ENCODE data around the gene MCF2L.

Gene MCF2L

GRCh38 chr13:112994084-112994780 is 25.2 kb downstream of the MCF2L start:
- TF ChIP-seq CTCF (IDR thresholded peaks at IDR 0.05), result no peak

- TF ChIP-seq CTCF (IDR thresholded peaks at IDR 0.05), result no peak
These were observed 25.9 kb downstream of the MCF2L start for GRCh38 chr13:112994781-112995355.

GRCh38 chr13:112995395-112996191 is 26.6 kb downstream of the MCF2L start:
- no peak for TF ChIP-seq CTCF (IDR thresholded peaks at IDR 0.05)

- TF ChIP-seq CTCF (IDR thresholded peaks at IDR 0.05), result no peak
These were observed 27.7 kb downstream of the MCF2L start for GRCh38 chr13:112996671-112997091.

GRCh38 chr13:112997188-112998130 is 28.4 kb downstream of the MCF2L start:
- TF ChIP-seq CTCF (IDR thresholded peaks at IDR 0.05), result no peak

GRCh38 chr13:112998521-112999280 is 29.7 kb downstream of the MCF2L start:
- TF ChIP-seq CTCF (IDR thresholded peaks at IDR 0.05), result no peak

All from LNCAP (cell line).